Caco-2 (cell line): ENCODE measurements around the gene CALML3. TPM values are rescaled to one million over a fixed set of nuclear protein-coding genes. Genes with fewer than 3 reads are reported as not detected.

ENCODE experiments used
- BruUV-seq: library from RNA; stranded (reverse); fragments of 400-500 nt; replicated peaks from 2 replicates; lab custom pipeline; 2021; lab: Mats Ljungman, UMichigan
- CTCF ChIA-PET: fragments of 300-600 bp; sonication (Branson Sonifier 250); formaldehyde crosslinking; loops from one replicate; lab custom pipeline; 2022; ENCODE audit warnings: antibody characterized with exemption; lab: Charles Lee
- POLR2A ChIA-PET: fragments of 300-600 bp; sonication (Branson Sonifier 250); formaldehyde crosslinking; loops from one replicate; lab custom pipeline; 2022; ENCODE audit warnings: antibody characterized with exemption; lab: Charles Lee
- DNase-seq, 2 experiments: peaks; one replicate each; pipeline versions ENCODE4 v3.0.0 to v3.0.0-alpha.2; 2020 to 2022
- H3K27me3 ChIP-seq: replicated peaks from 2 replicates; pipeline ENCODE4 v1.6.0; 2011; ENCODE audit warnings: low read length; ENCODE audit not compliant: control insufficient read depth, insufficient read depth
- H3K36me3 ChIP-seq: 2 replicates; pipeline ENCODE4 v1.5.1; 2011; ENCODE audit warnings: low read length; ENCODE audit not compliant: control insufficient read depth, insufficient read depth
- H3K4me1 ChIP-seq: fragments of 250-450 bp; sonication (Bioruptor Pico); 2 replicates; pipeline ENCODE4 v1.5.1; 2020; ENCODE audit warnings: mild to moderate bottlenecking
- H3K4me3 ChIP-seq: 2 replicates; pipeline ENCODE4 v1.5.1; 2011; ENCODE audit warnings: low read depth, mild to moderate bottlenecking, control low read depth, low read length
- H3K9me3 ChIP-seq: fragments of 250-450 bp; sonication (Bioruptor Pico); 2 replicates; pipeline ENCODE4 v1.5.1; 2020; ENCODE audit warnings: mild to moderate bottlenecking, moderate library complexity
- H3K27ac Mint-ChIP-seq: one replicate; pipeline ENCODE4 v1.8.0; 2022; ENCODE audit warnings: mixed read lengths; ENCODE audit not compliant: unreplicated experiment
- H3K27me3 Mint-ChIP-seq: one replicate; pipeline ENCODE4 v1.8.0; 2022; ENCODE audit warnings: mixed read lengths; ENCODE audit not compliant: insufficient read depth, unreplicated experiment
- H3K36me3 Mint-ChIP-seq: one replicate; pipeline ENCODE4 v1.8.0; 2022; ENCODE audit warnings: mild to moderate bottlenecking, mixed read lengths; ENCODE audit not compliant: insufficient read depth, unreplicated experiment
- H3K4me1 Mint-ChIP-seq: one replicate; pipeline ENCODE4 v1.8.0; 2022; ENCODE audit warnings: low read depth, mixed read lengths; ENCODE audit not compliant: unreplicated experiment
- H3K4me3 Mint-ChIP-seq: one replicate; pipeline ENCODE4 v1.8.0; 2022; ENCODE audit warnings: mild to moderate bottlenecking, moderate library complexity, mixed read lengths; ENCODE audit not compliant: unreplicated experiment
- H3K9me3 Mint-ChIP-seq: one replicate; pipeline ENCODE4 v1.8.0; 2022; ENCODE audit warnings: mixed read lengths; ENCODE audit not compliant: unreplicated experiment
- CTCF ChIP-seq, 2 experiments: fragments of 200-600 bp in 1 of 2; IDR thresholded peaks; 1 replicate in 1 of 2; 2 replicates in 1 of 2; pipeline versions ENCODE4 v1.5.1 to v1.8.0; 2011 to 2022; ENCODE audit warnings: antibody characterized with exemption in 1 of 2, control low read depth in 1 of 2, inconsistent platforms in 1 of 2, low read depth in 1 of 2, low read length in 1 of 2, mild to moderate bottlenecking in 1 of 2, moderate library complexity in 1 of 2; ENCODE audit not compliant: insufficient read depth in 1 of 2, severe bottlenecking in 1 of 2, unreplicated experiment in 1 of 2
- intact Hi-C: fragments of 100-400 bp; cut with micrococcal nuclease; formaldehyde crosslinking; loops from one replicate; pipeline ENCODE4 v1.10.0; 2022; ENCODE audit not compliant: unreplicated experiment
- total RNA-seq: library from RNA; stranded (reverse); gene quantifications from 2 replicates; pipeline ENCODE4 v1.2.3, GENCODE V29; 2022

Gene CALML3
- total RNA-seq, 1 experiment from 2014 or later: 0.18 TPM

DNA sequence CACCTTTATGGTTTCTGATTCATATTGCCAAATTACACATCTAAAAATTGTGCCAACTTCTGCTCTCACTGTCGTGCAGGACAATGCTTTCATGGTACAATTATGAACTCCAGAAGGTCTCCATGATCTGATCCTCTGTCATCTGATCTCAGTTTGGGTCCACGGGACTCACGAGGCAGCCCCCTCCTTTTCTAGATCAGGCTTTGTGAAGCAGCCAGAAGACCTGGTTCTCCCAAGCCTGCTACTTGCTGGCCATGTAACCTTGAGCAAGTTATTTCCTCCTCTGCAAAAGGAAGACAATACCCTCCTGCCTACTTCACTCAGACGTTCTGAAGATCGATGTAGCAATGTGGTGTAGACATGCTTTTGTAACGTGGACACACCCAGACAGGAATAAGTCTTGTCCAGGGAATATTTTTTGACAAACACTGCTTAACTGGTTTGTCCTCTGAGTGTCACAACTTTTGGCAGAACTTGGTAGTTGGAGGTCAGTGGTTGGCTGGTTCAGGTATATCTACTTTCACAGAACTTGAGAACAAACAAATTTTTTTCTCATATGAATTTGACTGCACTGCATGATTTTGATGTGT is 19.6 kb downstream of the CALML3 start:
- no peaks in the 10 kb centered on the region for H3K36me3 Mint-ChIP-seq
- TF ChIP-seq CTCF (IDR thresholded peaks at IDR 0.05; ENCODE audit: insufficient read depth in 1 of 2, low read depth in 1 of 2, low read length in 1 of 2, severe bottlenecking in 1 of 2, unreplicated experiment in 1 of 2): no peak
- no TSS peak for BruUV-seq
- H3K4me1 Mint-ChIP-seq: peaks cover 4% of the 10 kb centered on the region
- ChIA-PET CTCF (no interaction called here), POLR2A (no interaction called here)
- intact Hi-C loops: no loop called here
- Histone ChIP-seq H3K4me3 (no peak overlapping the region), H3K9me3 (peaks cover 14% of the 10 kb centered on the region), H3K36me3 (no peaks in the 10 kb centered on the region), H3K4me1 (peaks cover 55% of the 10 kb centered on the region), H3K27me3 (no peaks in the 10 kb centered on the region)
- DNase-seq: no peak
- peaks cover 11% of the 10 kb centered on the region for H3K9me3 Mint-ChIP-seq
- no peak overlapping the region for H3K4me3 Mint-ChIP-seq
- no peaks in the 10 kb centered on the region for H3K27me3 Mint-ChIP-seq
- H3K27ac Mint-ChIP-seq: no peak overlapping the region

DNA sequence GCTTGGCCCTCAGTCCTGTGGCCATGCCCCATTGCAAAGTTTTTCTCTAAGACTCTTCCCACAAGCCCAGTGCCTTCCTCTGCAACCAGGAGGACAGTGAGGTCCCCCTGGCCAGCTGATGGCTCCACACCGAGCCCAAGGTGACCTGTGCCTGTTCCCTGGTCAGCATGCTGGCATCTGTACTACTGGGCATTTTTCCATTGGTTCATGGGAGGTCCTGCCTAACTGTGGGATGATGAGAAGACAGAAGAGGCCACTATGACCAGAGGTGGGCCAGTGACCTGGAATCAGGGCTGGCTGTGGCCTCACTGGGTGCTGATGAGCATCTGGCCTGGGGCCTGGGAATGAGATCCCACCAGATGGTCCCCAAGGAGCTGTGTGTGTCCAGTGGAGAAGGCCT is 20.2 kb downstream of the CALML3 start:
- H3K4me1 ChIP-seq: peaks cover 56% of the 10 kb centered on the region
- intact Hi-C loops: no loop called here

DNA sequence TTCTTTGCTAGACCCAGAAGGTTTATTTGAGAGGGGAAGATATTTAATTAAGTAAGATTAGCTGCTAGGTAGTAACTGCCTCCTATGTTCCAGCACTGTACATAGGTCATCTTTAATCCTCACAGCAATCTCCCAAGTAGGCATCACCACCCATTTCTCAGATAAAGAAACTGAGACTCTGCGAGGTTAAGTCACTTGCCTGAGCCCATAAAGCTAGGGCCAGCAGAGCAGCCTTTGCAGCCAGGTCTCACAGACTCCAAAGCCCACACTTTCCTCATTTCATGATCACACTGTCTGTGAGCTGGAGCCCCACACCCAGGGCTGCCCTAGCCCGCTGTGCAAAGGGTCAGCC is 20.6 kb downstream of the CALML3 start:
- no TSS peak for BruUV-seq

More for the DNA sequence above, 20.2 kb downstream of the CALML3 start:
- peaks cover 14% of the 10 kb centered on the region for H3K9me3 ChIP-seq
- CTCF ChIA-PET: no interaction called here
- Mint-ChIP-seq H3K27ac (no peak overlapping the region), H3K36me3 (no peaks in the 10 kb centered on the region), H3K4me1 (no peaks in the 10 kb centered on the region), H3K4me3 (no peak overlapping the region), H3K9me3 (peaks cover 11% of the 10 kb centered on the region), H3K27me3 (no peaks in the 10 kb centered on the region)
- H3K4me3 ChIP-seq: no peak overlapping the region
- TF ChIP-seq CTCF (IDR thresholded peaks at IDR 0.05; ENCODE audit: insufficient read depth in 1 of 2, low read depth in 1 of 2, low read length in 1 of 2, severe bottlenecking in 1 of 2, unreplicated experiment in 1 of 2): no peak
- no peaks in the 10 kb centered on the region for H3K36me3 ChIP-seq
- no TSS peak for BruUV-seq
- POLR2A ChIA-PET: no interaction called here
- peak in 1 of 2 experiments; percentile 24 for DNase-seq
- no peaks in the 10 kb centered on the region for H3K27me3 ChIP-seq

More for the DNA sequence above, 20.6 kb downstream of the CALML3 start:
- Mint-ChIP-seq H3K27me3 (no peaks in the 10 kb centered on the region), H3K4me1 (peaks cover 4% of the 10 kb centered on the region), H3K36me3 (no peaks in the 10 kb centered on the region), H3K27ac (no peak overlapping the region), H3K9me3 (peaks cover 11% of the 10 kb centered on the region), H3K4me3 (no peak overlapping the region)
- TF ChIP-seq CTCF (IDR thresholded peaks at IDR 0.05; ENCODE audit: insufficient read depth in 1 of 2, low read depth in 1 of 2, low read length in 1 of 2, severe bottlenecking in 1 of 2, unreplicated experiment in 1 of 2): no peak
- DNase-seq: no peak
- ChIA-PET POLR2A (no interaction called here), CTCF (no interaction called here)
- Histone ChIP-seq H3K27me3 (no peaks in the 10 kb centered on the region), H3K4me1 (peaks cover 59% of the 10 kb centered on the region), H3K9me3 (peaks cover 14% of the 10 kb centered on the region), H3K36me3 (no peaks in the 10 kb centered on the region), H3K4me3 (no peak overlapping the region)
- intact Hi-C loops: no loop called here
